Uterus (tissue), 4 donors: ENCODE results near the gene FKBP9. TPM values are rescaled to one million over a fixed set of nuclear protein-coding genes. Genes with fewer than 3 reads are reported as not detected.

Source experiments
- DNase-seq, 2 donors: peaks; one replicate each; pipeline ENCODE4 v3.0.0-alpha.2; 2019 to 2020
- H3K27ac ChIP-seq, 2 donors: fragments of 200-600 bp; sonication (generic); 1 replicate in 1 of 2; 2 replicates in 1 of 2; pipeline ENCODE4 v1.5.1; 2016 to 2018
- H3K27me3 ChIP-seq, 2 donors: fragments of 200-600 bp; sonication (generic); one replicate each; pipeline ENCODE4 v1.5.1; 2018 to 2019; ENCODE audit warnings: control low read depth in 1 of 2
- H3K36me3 ChIP-seq, 2 donors: fragments of 200-600 bp; sonication (generic); one replicate each; pipeline ENCODE4 v1.5.1; 2019; ENCODE audit warnings: control low read depth in 1 of 2
- H3K4me1 ChIP-seq, 2 donors: fragments of 200-600 bp; sonication (generic); one replicate each; pipeline ENCODE4 v1.5.1; 2018 to 2019; ENCODE audit warnings: control low read depth in 1 of 2
- H3K4me3 ChIP-seq, 2 donors: fragments of 200-600 bp; sonication (generic); 1 replicate in 1 of 2; 2 replicates in 1 of 2; pipeline ENCODE4 v1.5.1; 2018 to 2019; ENCODE audit warnings: mild to moderate bottlenecking in 1 of 2
- H3K9me3 ChIP-seq, 2 donors: fragments of 200-600 bp; sonication (generic); one replicate each; pipeline ENCODE4 v1.5.1; 2019; ENCODE audit warnings: control low read depth in 1 of 2
- CTCF ChIP-seq, 4 experiments: fragments of 200-600 bp in 2 of 4; fragments of 450-650 bp in 2 of 4; sonication (generic) in 2 of 4; IDR thresholded peaks; one replicate each; pipeline ENCODE4 v1.5.1; 2016 to 2019; ENCODE audit warnings: antibody characterized with exemption in 4 of 4, mild to moderate bottlenecking in 2 of 4, moderate library complexity in 1 of 4
- POLR2A ChIP-seq, 2 donors: fragments of 450-650 bp; IDR thresholded peaks; one replicate each; pipeline ENCODE4 v1.6.1; 2016; ENCODE audit warnings: antibody characterized with exemption in 2 of 2, mild to moderate bottlenecking in 1 of 2, moderate library complexity in 1 of 2
- intact Hi-C: fragments of 100-400 bp; cut with DNase I; formaldehyde crosslinking; loops from one replicate; pipeline ENCODE4 v1.15.1; 2023; ENCODE audit warnings: low total_unique reads
- total RNA-seq, 4 donors: library from RNA; depleted of rRNA in 3 of 4; stranded (reverse); fragments of >200 nt in 3 of 4; gene quantifications; one replicate each; pipeline versions ENCODE4 v1.1.0 to v1.2.4, GENCODE V29; 2014 to 2023
- donor health status: DM: yes; HTN: yes; CAD: no.

The FKBP9 gene
- total RNA-seq, 4 donors from 2014 or later = 62.9 to 328 (median 215) TPM

GRCh38 chr7:33009734-33010133, 52.5 kb downstream of the FKBP9 start:
- TF ChIP-seq CTCF (IDR thresholded peaks at IDR 0.05) (no peak), POLR2A (IDR thresholded peaks at IDR 0.05) (no peak)
- H3K36me3 ChIP-seq = no peaks in the 10 kb centered on the region
- intact Hi-C loops = no loop called here

GRCh38 chr7:33012364-33012763, 55.1 kb downstream of the FKBP9 start:
- no peaks in the 10 kb centered on the region for H3K9me3 ChIP-seq
- H3K4me3 ChIP-seq = no peak overlapping the region
- no peaks in the 10 kb centered on the region for H3K27me3 ChIP-seq
- H3K27ac ChIP-seq = no peak overlapping the region
- TF ChIP-seq POLR2A (IDR thresholded peaks at IDR 0.05) = no peak
- TF ChIP-seq CTCF (IDR thresholded peaks at IDR 0.05) = no peak
- no peaks in the 10 kb centered on the region for H3K4me1 ChIP-seq
- DNase-seq = no peak
- intact Hi-C loops = no loop called here
- H3K36me3 ChIP-seq = no peaks in the 10 kb centered on the region

More at GRCh38 chr7:33009734-33010133, 52.5 kb downstream of the FKBP9 start:
- Histone ChIP-seq H3K4me3 (no peak overlapping the region), H3K27ac (no peak overlapping the region), H3K27me3 (no peaks in the 10 kb centered on the region), H3K4me1 (no peaks in the 10 kb centered on the region), H3K9me3 (no peaks in the 10 kb centered on the region)
- DNase-seq = no peak

- no peaks in the 10 kb centered on the region for H3K9me3 ChIP-seq
- H3K27me3 ChIP-seq = no peaks in the 10 kb centered on the region
- H3K36me3 ChIP-seq = no peaks in the 10 kb centered on the region
- H3K27ac ChIP-seq = no peak overlapping the region
- intact Hi-C loops = no loop called here
- H3K4me3 ChIP-seq = no peak overlapping the region
- H3K4me1 ChIP-seq = no peaks in the 10 kb centered on the region
- TF ChIP-seq CTCF (IDR thresholded peaks at IDR 0.05) = no peak
- TF ChIP-seq POLR2A (IDR thresholded peaks at IDR 0.05) = no peak
- DNase-seq = no peak
Observed at GRCh38 chr7:33024189-33024757, 67.0 kb downstream of the FKBP9 start.

- no peaks in the 10 kb centered on the region for H3K9me3 ChIP-seq
- H3K27ac ChIP-seq = no peak overlapping the region
- no peaks in the 10 kb centered on the region for H3K27me3 ChIP-seq
- TF ChIP-seq POLR2A (IDR thresholded peaks at IDR 0.05) (no peak), CTCF (IDR thresholded peaks at IDR 0.05) (no peak)
- intact Hi-C loops = no loop called here
- no peaks in the 10 kb centered on the region for H3K36me3 ChIP-seq
- H3K4me1 ChIP-seq = peaks cover 0 to 4% of the 10 kb centered on the region in 2 donors
- no peak overlapping the region for H3K4me3 ChIP-seq
- no peak for DNase-seq
Observed at GRCh38 chr7:33035776-33036175, 78.5 kb downstream of the FKBP9 start.

- H3K27me3 ChIP-seq = no peaks in the 10 kb centered on the region
- H3K36me3 ChIP-seq = no peaks in the 10 kb centered on the region
- no peaks in the 10 kb centered on the region for H3K9me3 ChIP-seq
- peak overlapping the region in 1 of 2 donors; percentile 93 for H3K27ac ChIP-seq
- intact Hi-C loops = no loop called here
- H3K4me1 ChIP-seq = peaks cover 0 to 4% of the 10 kb centered on the region in 2 donors
- no peak for DNase-seq
- TF ChIP-seq CTCF (IDR thresholded peaks at IDR 0.05) = no peak
- no peak for TF ChIP-seq POLR2A (IDR thresholded peaks at IDR 0.05)
- H3K4me3 ChIP-seq = peak overlapping the region in 1 of 2 donors; percentile 38
Observed at GRCh38 chr7:33038639-33039038, 81.4 kb downstream of the FKBP9 start.
